Hematopoietic multipotent progenitor cell (in vitro differentiated cells): ENCODE data around the gene PRDX3. TPM values are rescaled to one million over a fixed set of nuclear protein-coding genes. Genes with fewer than 3 reads are reported as not detected.
"Not testable (repeated sequence)": the region's sequence is repeated elsewhere in the genome, so short reads cannot be mapped to it uniquely, and the experiment has no call there.

ENCODE experiments used
- DNase-seq, 3 donors: peaks; one replicate each; pipeline ENCODE4 v3.0.0-alpha.2; 2011 to 2015; ENCODE audit warnings: low read depth in 2 of 3, low spot score in 2 of 3
- total RNA-seq: library from RNA; depleted of rRNA; stranded (reverse); fragments of >200 nt; gene quantifications from one replicate; pipeline ENCODE4 v1.2.3, GENCODE V29; 2012

Gene PRDX3
- total RNA-seq, 1 donor, result 71.9 TPM

- no peak for DNase-seq
These were observed 12.5 kb downstream of the PRDX3 start for GRCh38 chr10:119166118-119166500.

- peak; percentile 63 to 72 (median 70) for DNase-seq
These were observed 13.2 kb downstream of the PRDX3 start, which contains the start of gene SFXN4 for GRCh38 chr10:119165171-119166117. Gene SFXN4, minus strand, starts transcription at chr10:119165714. Its CDS starts 67 bp downstream, at chr10:119165647.

- DNase-seq, result no peak
These were observed 16.0 kb downstream of the PRDX3 start for GRCh38 chr10:119162452-119163092.

GRCh38 chr10:119161680-119162451 lies 16.7 kb downstream of the PRDX3 start:
- no peak for DNase-seq

DNA sequence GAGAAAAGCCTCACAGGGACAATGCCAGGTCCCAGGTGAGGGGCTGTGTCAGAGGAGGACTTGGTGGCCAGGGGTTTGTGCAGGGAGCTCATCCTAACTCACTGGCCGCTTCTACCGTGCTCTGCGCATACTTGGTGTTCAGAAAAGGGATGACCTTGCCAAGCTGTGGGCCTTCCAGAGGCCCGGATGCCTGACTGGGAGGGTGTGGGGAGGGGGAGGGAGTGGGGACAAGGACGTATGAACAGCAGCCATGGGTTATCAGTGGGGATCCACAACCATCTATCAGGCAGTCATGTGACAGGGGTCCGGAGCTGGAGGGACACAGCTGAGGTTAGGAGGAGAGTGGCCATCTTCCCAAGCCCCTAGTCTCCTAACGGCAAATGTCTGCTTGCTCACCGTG lies 19.3 kb downstream of the PRDX3 start:
- DNase-seq, result no peak

GRCh38 chr10:119153661-119154060 lies 25.0 kb downstream of the PRDX3 start:
- DNase-seq, result no peak

GRCh38 chr10:119153041-119153440 lies 25.6 kb downstream of the PRDX3 start:
- DNase-seq, result no peak

DNA sequence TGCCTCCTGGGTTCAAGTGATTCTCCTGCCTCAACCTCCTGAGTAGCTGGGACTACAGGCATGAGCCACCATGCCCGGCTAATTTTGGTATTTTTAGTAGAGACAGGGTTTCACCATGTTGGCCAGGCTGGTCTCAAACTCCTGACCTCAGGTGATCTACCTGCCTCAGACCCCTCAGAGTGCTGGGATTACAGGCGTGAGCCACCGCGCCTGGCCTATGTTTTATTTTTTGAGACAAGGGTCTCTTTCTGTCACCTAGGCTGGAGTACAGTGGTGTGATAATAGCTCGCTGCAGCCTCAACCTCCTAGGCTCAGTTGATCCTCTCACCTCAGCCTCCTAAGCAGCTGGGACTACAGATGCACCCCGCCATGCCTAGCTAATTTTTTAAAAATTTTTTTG lies 27.0 kb downstream of the PRDX3 start:
- not testable (repeated sequence) for DNase-seq

- no peak for DNase-seq
These were observed 28.9 kb downstream of the PRDX3 start for GRCh38 chr10:119149729-119150128.

DNA sequence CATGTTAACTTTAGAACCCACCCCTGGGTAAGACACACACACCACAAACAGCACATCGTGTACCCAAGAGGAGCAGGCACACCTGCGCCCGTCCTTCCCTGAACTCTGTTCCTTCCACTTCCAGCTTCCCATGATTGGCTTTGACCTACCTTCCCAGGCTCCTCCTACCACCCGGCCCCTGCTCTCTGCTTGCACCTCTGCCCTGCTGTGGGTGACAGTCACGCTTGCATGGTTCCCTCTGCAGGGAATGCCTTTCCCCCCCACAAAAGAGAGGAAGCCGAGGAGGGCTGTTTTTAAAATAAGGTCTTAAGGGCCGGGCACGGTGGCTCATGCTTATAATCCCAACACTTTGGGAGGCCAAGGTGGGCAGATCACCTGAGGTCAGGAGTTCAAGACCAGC lies 29.5 kb downstream of the PRDX3 start:
- no peak for DNase-seq

GRCh38 chr10:119143657-119144056 lies 35.0 kb downstream of the PRDX3 start:
- DNase-seq, result no peak

- no peak for DNase-seq
These were observed 37.9 kb downstream of the PRDX3 start for GRCh38 chr10:119140603-119141245.

DNA sequence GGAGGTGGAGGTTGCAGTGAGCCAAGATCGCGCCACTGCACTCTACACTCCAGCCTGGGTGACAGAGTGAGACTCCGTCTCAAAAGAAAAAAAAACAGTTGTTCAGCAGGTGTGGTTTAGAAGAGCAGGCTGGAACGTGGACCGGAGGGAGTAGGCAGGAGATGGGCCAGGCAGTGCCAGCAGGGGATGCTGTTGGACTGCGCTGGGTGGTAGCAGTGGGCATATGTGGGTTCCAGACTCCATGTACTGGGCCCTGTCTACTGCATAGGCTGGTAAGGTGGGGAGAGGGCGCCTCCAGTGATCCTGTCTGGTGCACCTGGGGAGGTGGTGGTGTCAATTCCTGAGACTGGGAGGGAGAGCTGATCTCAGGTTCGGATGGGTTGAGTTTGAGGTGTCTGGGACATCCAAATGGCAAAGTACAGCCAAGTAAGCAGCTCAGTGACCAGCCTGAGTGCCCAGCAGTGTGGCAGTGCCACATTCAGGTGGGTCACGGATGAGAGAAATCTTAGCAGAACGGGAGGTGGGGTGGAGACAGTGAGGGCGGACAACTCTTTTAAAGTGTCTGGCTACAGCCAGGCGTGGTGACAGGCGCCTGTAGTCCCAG lies 39.0 kb downstream of the PRDX3 start:
- DNase-seq, result peak in 2 of 3 donors; percentile 60 to 67

GRCh38 chr10:119138346-119139306 lies 40.0 kb downstream of the PRDX3 start:
- no peak for DNase-seq

DNA sequence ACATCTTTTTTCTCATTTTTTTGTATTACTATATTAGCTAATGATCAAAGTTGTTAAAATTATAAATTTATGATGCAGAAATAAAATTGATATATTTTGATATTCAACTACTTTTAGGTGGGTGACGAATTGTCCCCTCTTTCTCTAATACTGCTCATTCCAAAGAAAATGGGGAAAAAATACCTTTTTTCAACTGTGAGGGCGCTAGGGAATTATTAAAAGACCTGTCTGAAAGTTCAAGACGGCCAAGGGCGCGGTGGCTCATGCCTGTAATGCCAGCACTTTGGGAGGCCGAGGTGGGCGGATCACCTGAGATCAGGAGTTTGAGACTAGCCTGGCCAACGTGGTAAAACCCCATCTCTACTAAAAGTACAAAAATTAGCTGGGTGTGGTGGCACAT lies 40.7 kb downstream of the PRDX3 start:
- not testable (repeated sequence) for DNase-seq

DNA sequence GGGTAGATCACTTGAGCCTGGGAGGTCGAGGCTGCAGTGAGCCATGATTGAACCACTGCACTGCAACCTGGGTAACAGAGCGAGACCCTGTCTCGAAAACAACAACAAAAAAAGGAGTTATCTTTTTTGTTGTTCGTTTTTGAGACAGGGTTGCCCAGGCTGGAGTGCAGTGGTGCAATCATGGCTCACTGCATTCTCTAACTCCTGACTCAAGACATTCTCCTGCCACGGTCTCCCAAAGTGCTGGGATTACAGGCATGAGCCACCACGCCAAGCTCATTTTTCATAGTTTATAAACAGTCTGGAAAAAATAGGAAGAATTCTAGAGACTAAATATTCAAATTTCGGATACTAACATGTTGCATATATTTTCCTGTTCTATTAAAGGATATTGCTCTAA lies 42.5 kb downstream of the PRDX3 start:
- DNase-seq, result no peak

GRCh38 chr10:119135513-119135881 lies 43.1 kb downstream of the PRDX3 start:
- DNase-seq, result peak in 1 of 3 donors; percentile 49

- DNase-seq, result no peak
These were observed 44.7 kb downstream of the PRDX3 start for GRCh38 chr10:119133949-119134348.
